Nephron (organoid): ENCODE data around the gene ARL14EPL.
A peak's percentile ranks its signal among the peaks of the same experiment; 100 is the strongest.

ENCODE experiments used
- H3K27ac Mint-ChIP-seq, 3 experiments: 2 replicates each; pipeline ENCODE4 v1.8.0; 2020; ENCODE audit warnings: mixed read lengths in 3 of 3, mild to moderate bottlenecking in 2 of 3, moderate library complexity in 1 of 3
- H3K27me3 Mint-ChIP-seq: 2 replicates; pipeline ENCODE4 v1.8.0; 2021; ENCODE audit warnings: low read depth, mild to moderate bottlenecking, moderate library complexity, mixed read lengths
- H3K36me3 Mint-ChIP-seq: 2 replicates; pipeline ENCODE4 v1.8.0; 2020; ENCODE audit warnings: low read depth, mixed read lengths
- H3K4me1 Mint-ChIP-seq: 2 replicates; pipeline ENCODE4 v1.8.0; 2020; ENCODE audit warnings: mixed read lengths
- H3K4me3 Mint-ChIP-seq, 3 experiments: 2 replicates each; pipeline ENCODE4 v1.8.0; 2020; ENCODE audit warnings: mild to moderate bottlenecking in 3 of 3, mixed read lengths in 3 of 3, moderate library complexity in 2 of 3
- H3K9me3 Mint-ChIP-seq: 2 replicates; pipeline ENCODE4 v1.8.0; 2020; ENCODE audit warnings: mixed read lengths
- CTCF ChIP-seq, 3 experiments: fragments of 200-600 bp; sonication (generic); IDR thresholded peaks; one replicate each; pipeline ENCODE4 v1.5.0; 2021; ENCODE audit warnings: antibody characterized with exemption in 3 of 3; ENCODE audit not compliant: unreplicated experiment in 3 of 3

The ARL14EPL gene

GRCh38 chr5:115995351-115995750 is 36.9 kb upstream of the ARL14EPL start:
- no peak for TF ChIP-seq CTCF (IDR thresholded peaks at IDR 0.05; ENCODE audit: unreplicated experiment in 3 of 3)
- H3K27me3 Mint-ChIP-seq = no peaks in the 10 kb centered on the region
- peaks cover 3% of the 10 kb centered on the region for H3K4me1 Mint-ChIP-seq
- H3K36me3 Mint-ChIP-seq = no peaks in the 10 kb centered on the region
- no peak overlapping the region for H3K27ac Mint-ChIP-seq
- no peaks in the 10 kb centered on the region for H3K9me3 Mint-ChIP-seq
- no peak overlapping the region for H3K4me3 Mint-ChIP-seq

GRCh38 chr5:116002116-116002906 is 30.0 kb upstream of the ARL14EPL start:
- H3K9me3 Mint-ChIP-seq = no peaks in the 10 kb centered on the region
- no peaks in the 10 kb centered on the region for H3K4me1 Mint-ChIP-seq
- no peak for TF ChIP-seq CTCF (IDR thresholded peaks at IDR 0.05; ENCODE audit: unreplicated experiment in 3 of 3)
- no peaks in the 10 kb centered on the region for H3K36me3 Mint-ChIP-seq
- no peak overlapping the region for H3K27ac Mint-ChIP-seq
- H3K4me3 Mint-ChIP-seq = no peak overlapping the region
- H3K27me3 Mint-ChIP-seq = no peaks in the 10 kb centered on the region

GRCh38 chr5:116004248-116004647 is 28.0 kb upstream of the ARL14EPL start:
- no peak overlapping the region for H3K27ac Mint-ChIP-seq
- TF ChIP-seq CTCF (IDR thresholded peaks at IDR 0.05; ENCODE audit: unreplicated experiment in 3 of 3) = no peak
- H3K4me1 Mint-ChIP-seq = no peaks in the 10 kb centered on the region
- no peak overlapping the region for H3K4me3 Mint-ChIP-seq
- H3K9me3 Mint-ChIP-seq = no peaks in the 10 kb centered on the region
- H3K36me3 Mint-ChIP-seq = no peaks in the 10 kb centered on the region
- no peaks in the 10 kb centered on the region for H3K27me3 Mint-ChIP-seq

- no peak for TF ChIP-seq CTCF (IDR thresholded peaks at IDR 0.05; ENCODE audit: unreplicated experiment in 3 of 3)
- Mint-ChIP-seq H3K27ac (no peak overlapping the region), H3K4me3 (no peak overlapping the region), H3K27me3 (no peaks in the 10 kb centered on the region), H3K4me1 (peaks cover 5% of the 10 kb centered on the region), H3K36me3 (no peaks in the 10 kb centered on the region), H3K9me3 (no peaks in the 10 kb centered on the region)
These were observed 22.5 kb upstream of the ARL14EPL start for GRCh38 chr5:116009806-116010205.

- Mint-ChIP-seq H3K4me1 (peaks cover 5% of the 10 kb centered on the region), H3K27ac (no peak overlapping the region), H3K36me3 (no peaks in the 10 kb centered on the region), H3K9me3 (no peaks in the 10 kb centered on the region), H3K27me3 (no peaks in the 10 kb centered on the region), H3K4me3 (no peak overlapping the region)
- no peak for TF ChIP-seq CTCF (IDR thresholded peaks at IDR 0.05; ENCODE audit: unreplicated experiment in 3 of 3)
These were observed 21.2 kb upstream of the ARL14EPL start for GRCh38 chr5:116011046-116011445.

- H3K27ac Mint-ChIP-seq = peak overlapping the region; percentile 16 to 63 (median 26)
- no peaks in the 10 kb centered on the region for H3K36me3 Mint-ChIP-seq
- no peaks in the 10 kb centered on the region for H3K27me3 Mint-ChIP-seq
- H3K4me3 Mint-ChIP-seq = no peak overlapping the region
- no peak for TF ChIP-seq CTCF (IDR thresholded peaks at IDR 0.05; ENCODE audit: unreplicated experiment in 3 of 3)
- H3K4me1 Mint-ChIP-seq = peaks cover 5% of the 10 kb centered on the region
- no peaks in the 10 kb centered on the region for H3K9me3 Mint-ChIP-seq
These were observed 19.0 kb upstream of the ARL14EPL start for GRCh38 chr5:116013207-116013785.
